H9 (cell line): Measurements from ENCODE around the gene POLR2H. TPM values are rescaled to one million over a fixed set of nuclear protein-coding genes. Genes with fewer than 3 reads are reported as not detected.

ENCODE experiments used
- DNase-seq: peaks from one replicate; pipeline ENCODE4 v3.0.0-alpha.2; 2017
- H2AFZ ChIP-seq: one replicate; pipeline ENCODE4 v1.6.1; 2013; ENCODE audit warnings: mild to moderate bottlenecking, low read length, control low read depth, moderate library complexity
- H2AK5ac ChIP-seq: 2 replicates; pipeline ENCODE4 v1.6.1; 2013; ENCODE audit warnings: low read length, control low read depth, mixed read lengths; ENCODE audit not compliant: insufficient read length
- H2BK120ac ChIP-seq: one replicate; pipeline ENCODE4 v1.6.1; 2013; ENCODE audit warnings: low read depth, mild to moderate bottlenecking, low read length, control low read depth, inconsistent platforms; ENCODE audit not compliant: poor library complexity, severe bottlenecking
- H2BK12ac ChIP-seq: 2 replicates; pipeline ENCODE4 v1.6.1; 2013; ENCODE audit warnings: low read length, control low read depth, mixed read lengths, low read depth; ENCODE audit not compliant: insufficient read length
- H2BK15ac ChIP-seq: 2 replicates; pipeline ENCODE4 v1.6.1; 2013; ENCODE audit warnings: low read depth, low read length, control low read depth
- H2BK20ac ChIP-seq: one replicate; pipeline ENCODE4 v1.6.1; 2013; ENCODE audit warnings: low read depth, mild to moderate bottlenecking, low read length, control low read depth, inconsistent platforms; ENCODE audit not compliant: poor library complexity, severe bottlenecking
- H2BK5ac ChIP-seq: 2 replicates; pipeline ENCODE4 v1.6.1; 2013; ENCODE audit warnings: low read length, control low read depth, mixed read lengths; ENCODE audit not compliant: insufficient read length
- H3K14ac ChIP-seq: 2 replicates; pipeline ENCODE4 v1.6.1; 2013; ENCODE audit warnings: low read length, control low read depth; ENCODE audit not compliant: insufficient read depth
- H3K18ac ChIP-seq: 2 replicates; pipeline ENCODE4 v1.6.1; 2013; ENCODE audit warnings: low read depth, mild to moderate bottlenecking, mixed read lengths, low read length, control low read depth; ENCODE audit not compliant: insufficient read length
- H3K23ac ChIP-seq: 2 replicates; pipeline ENCODE4 v1.6.1; 2013; ENCODE audit warnings: low read length, control low read depth, mixed read lengths, low read depth; ENCODE audit not compliant: insufficient read length
- H3K23me2 ChIP-seq: 2 replicates; pipeline ENCODE4 v1.6.1; 2013; ENCODE audit warnings: low read depth, mild to moderate bottlenecking, mixed read lengths, low read length, control low read depth; ENCODE audit not compliant: insufficient read length, poor library complexity, severe bottlenecking
- H3K27ac ChIP-seq: 2 replicates; pipeline ENCODE4 v1.5.1; 2013; ENCODE audit warnings: low read length, control low read depth, mixed read lengths, low read depth; ENCODE audit not compliant: insufficient read length
- H3K27me3 ChIP-seq: 2 replicates; pipeline ENCODE4 v1.6.1; 2013; ENCODE audit warnings: low read length, control low read depth, inconsistent platforms; ENCODE audit not compliant: insufficient read depth
- H3K4ac ChIP-seq: 2 replicates; pipeline ENCODE4 v1.6.1; 2013; ENCODE audit warnings: low read depth, mild to moderate bottlenecking, control low read depth, inconsistent platforms, low read length, moderate library complexity
- H3K4me1 ChIP-seq: 2 replicates; pipeline ENCODE4 v1.6.1; 2013; ENCODE audit warnings: low read length, control low read depth, inconsistent platforms; ENCODE audit not compliant: insufficient read depth
- H3K4me2 ChIP-seq: 2 replicates; pipeline ENCODE4 v1.6.1; 2013; ENCODE audit warnings: low read length, control low read depth, mixed read lengths; ENCODE audit not compliant: insufficient read length, insufficient read depth
- H3K56ac ChIP-seq: 2 replicates; pipeline ENCODE4 v1.6.1; 2013; ENCODE audit warnings: low read depth, mild to moderate bottlenecking, mixed read lengths, low read length, control low read depth; ENCODE audit not compliant: insufficient read length
- H3K79me1 ChIP-seq: 2 replicates; pipeline ENCODE4 v1.6.1; 2013; ENCODE audit warnings: low read depth, mild to moderate bottlenecking, moderate library complexity, low read length, control low read depth, inconsistent platforms; ENCODE audit not compliant: insufficient read depth, poor library complexity, severe bottlenecking
- H3K79me2 ChIP-seq: 2 replicates; pipeline ENCODE4 v1.6.1; 2013; ENCODE audit warnings: low read length, control low read depth, inconsistent platforms; ENCODE audit not compliant: insufficient read depth
- H3K9ac ChIP-seq: 2 replicates; pipeline ENCODE4 v1.6.1; 2013; ENCODE audit warnings: low read length, control low read depth, mixed read lengths; ENCODE audit not compliant: insufficient read length; ENCODE audit errors: extremely low read depth
- H3K9me3 ChIP-seq: one replicate; pipeline ENCODE4 v1.6.1; 2013; ENCODE audit warnings: low read depth, low read length, inconsistent platforms; ENCODE audit not compliant: control insufficient read depth
- H3T11ph ChIP-seq: one replicate; pipeline ENCODE4 v1.6.1; 2013; ENCODE audit warnings: mild to moderate bottlenecking, low read length, control low read depth, inconsistent platforms
- H4K20me1 ChIP-seq: one replicate; pipeline ENCODE4 v1.6.1; 2013; ENCODE audit not compliant: control insufficient read depth, insufficient read length, insufficient read depth
- H4K5ac ChIP-seq: 2 replicates; pipeline ENCODE4 v1.6.1; 2013; ENCODE audit warnings: low read depth, mild to moderate bottlenecking, mixed read lengths, low read length, control low read depth; ENCODE audit not compliant: insufficient read length
- H4K8ac ChIP-seq: replicated peaks from 2 replicates; pipeline ENCODE4 v1.6.1; 2013; ENCODE audit warnings: low read length, control low read depth, mixed read lengths, low read depth; ENCODE audit not compliant: insufficient read length
- H4K91ac ChIP-seq: 2 replicates; pipeline ENCODE4 v1.6.1; 2013; ENCODE audit warnings: low read depth, mild to moderate bottlenecking, moderate library complexity, mixed read lengths, low read length, control low read depth; ENCODE audit not compliant: insufficient read length
- H3K27ac Mint-ChIP-seq, 3 experiments: 2 replicates in 2 of 3; 3 replicates in 1 of 3; pipeline ENCODE4 v1.8.0; 2020 to 2021; ENCODE audit warnings: mixed read lengths in 3 of 3, mild to moderate bottlenecking in 1 of 3, moderate library complexity in 1 of 3
- H3K27me3 Mint-ChIP-seq: 2 replicates; pipeline ENCODE4 v1.8.0; 2021; ENCODE audit warnings: low read depth, mild to moderate bottlenecking, moderate library complexity, mixed read lengths
- H3K36me3 Mint-ChIP-seq, 3 experiments: 2 replicates in 2 of 3; 3 replicates in 1 of 3; pipeline ENCODE4 v1.8.0; 2020 to 2021; ENCODE audit warnings: low read depth in 3 of 3, mixed read lengths in 3 of 3; ENCODE audit not compliant: insufficient read depth in 1 of 3
- H3K4me1 Mint-ChIP-seq, 2 experiments: 2 replicates each; pipeline ENCODE4 v1.8.0; 2020; ENCODE audit warnings: mixed read lengths in 2 of 2
- H3K4me3 Mint-ChIP-seq, 2 experiments: 2 replicates in 1 of 2; 3 replicates in 1 of 2; pipeline ENCODE4 v1.8.0; 2020 to 2021; ENCODE audit warnings: mild to moderate bottlenecking in 2 of 2, mixed read lengths in 2 of 2, moderate library complexity in 1 of 2
- H3K9me3 Mint-ChIP-seq, 2 experiments: 2 replicates in 1 of 2; 3 replicates in 1 of 2; pipeline ENCODE4 v1.8.0; 2020; ENCODE audit warnings: mild to moderate bottlenecking in 2 of 2, mixed read lengths in 2 of 2, moderate library complexity in 1 of 2
- WGBS: extraction: QIAGEN DNeasy Blood & Tissue Kit; methylation state at CpG from one replicate; pipeline ENCODE4 v1.1.7; 2013; ENCODE audit warnings: missing lambda C conversion rate, low lambda C conversion rate, mixed read lengths; ENCODE audit not compliant: insufficient read length; ENCODE audit errors: extremely low coverage; 5-methylcytosine and 5-hydroxymethylcytosine counted together
- total RNA-seq: library from RNA; stranded (reverse); gene quantifications from 2 replicates; pipeline ENCODE4 v1.2.1, GENCODE V29; 2021
- TF ChIP-seq, protein P1 (sequence below): fragments of 200-600 bp; sonication (generic); conservative IDR thresholded peaks from 3 replicates; pipeline ENCODE4 v1.8.0; 2021; ENCODE audit warnings: antibody characterized with exemption, mild to moderate bottlenecking

POLR2H gene
- total RNA-seq, 1 experiment from 2014 or later, result 115 TPM

DNA sequence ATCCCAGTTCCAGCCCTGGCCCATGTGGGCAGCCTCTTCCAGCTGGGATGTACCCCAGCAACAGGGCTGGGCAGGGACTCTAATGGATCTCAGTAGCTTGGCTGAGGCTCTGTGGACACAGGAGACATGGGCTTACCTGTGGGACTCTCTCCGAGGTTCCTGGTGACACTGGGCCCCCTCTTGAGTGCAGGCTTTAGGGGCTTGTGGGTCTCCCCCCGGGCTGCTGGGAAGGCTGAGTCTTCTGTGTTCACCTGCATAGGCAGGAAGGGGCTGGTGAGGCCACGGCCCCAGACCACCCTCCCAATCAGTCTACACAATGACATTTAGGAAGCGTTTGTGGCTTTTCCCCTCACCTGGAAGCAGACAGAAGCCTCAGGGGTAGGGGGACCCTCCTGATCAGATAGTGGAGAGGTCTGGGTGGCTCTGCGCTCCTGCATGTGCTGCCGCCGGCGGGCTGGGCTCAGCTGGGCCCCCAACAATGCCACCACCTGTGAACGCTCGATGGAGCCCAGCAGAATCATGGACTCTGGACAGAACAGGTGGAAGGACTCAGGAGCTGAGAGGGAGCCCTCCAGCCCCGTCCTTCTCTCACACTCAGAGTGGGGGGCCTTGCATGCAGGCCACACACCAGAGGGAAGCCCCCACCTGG lies 8.5 kb upstream of the POLR2H start:
- Histone ChIP-seq H3K27me3 (no peaks in the 10 kb centered on the region), H3K9ac (no peak overlapping the region), H4K91ac (no peak overlapping the region), H3K4ac (no peak overlapping the region), H3K14ac (no peak overlapping the region), H3K9me3 (no peaks in the 10 kb centered on the region), H2BK12ac (no peak overlapping the region), H3K23me2 (no peaks in the 10 kb centered on the region), H4K5ac (no peak overlapping the region), H4K20me1 (no peaks in the 10 kb centered on the region), H2BK20ac (no peak overlapping the region), H3K18ac (no peak overlapping the region), H4K8ac (no peak overlapping the region), H3K4me1 (no peaks in the 10 kb centered on the region), H3T11ph (no peak overlapping the region), H2BK120ac (no peak overlapping the region), H3K23ac (no peak overlapping the region), H3K27ac (no peak overlapping the region), H3K79me2 (no peaks in the 10 kb centered on the region), H3K79me1 (no peaks in the 10 kb centered on the region), H2AFZ (no peak overlapping the region), H2AK5ac (no peak overlapping the region), H3K56ac (no peak overlapping the region), H3K4me2 (no peak overlapping the region), H2BK15ac (no peak overlapping the region), H2BK5ac (no peak overlapping the region)
- Mint-ChIP-seq H3K4me1 (peaks cover 7 to 16% of the 10 kb centered on the region in 2 experiments), H3K27me3 (no peaks in the 10 kb centered on the region; the same call in 1 of the 2 replicates), H3K27ac (no peak overlapping the region), H3K36me3 (peaks cover 18 to 52% (median 47%) of the 10 kb centered on the region in 3 experiments; a peak in 6 of 7 replicates), H3K4me3 (no peak overlapping the region; a peak in 1 of 5 replicates), H3K9me3 (no peaks in the 10 kb centered on the region; a peak in 1 of 5 replicates)
- TF ChIP-seq, protein P1, sequence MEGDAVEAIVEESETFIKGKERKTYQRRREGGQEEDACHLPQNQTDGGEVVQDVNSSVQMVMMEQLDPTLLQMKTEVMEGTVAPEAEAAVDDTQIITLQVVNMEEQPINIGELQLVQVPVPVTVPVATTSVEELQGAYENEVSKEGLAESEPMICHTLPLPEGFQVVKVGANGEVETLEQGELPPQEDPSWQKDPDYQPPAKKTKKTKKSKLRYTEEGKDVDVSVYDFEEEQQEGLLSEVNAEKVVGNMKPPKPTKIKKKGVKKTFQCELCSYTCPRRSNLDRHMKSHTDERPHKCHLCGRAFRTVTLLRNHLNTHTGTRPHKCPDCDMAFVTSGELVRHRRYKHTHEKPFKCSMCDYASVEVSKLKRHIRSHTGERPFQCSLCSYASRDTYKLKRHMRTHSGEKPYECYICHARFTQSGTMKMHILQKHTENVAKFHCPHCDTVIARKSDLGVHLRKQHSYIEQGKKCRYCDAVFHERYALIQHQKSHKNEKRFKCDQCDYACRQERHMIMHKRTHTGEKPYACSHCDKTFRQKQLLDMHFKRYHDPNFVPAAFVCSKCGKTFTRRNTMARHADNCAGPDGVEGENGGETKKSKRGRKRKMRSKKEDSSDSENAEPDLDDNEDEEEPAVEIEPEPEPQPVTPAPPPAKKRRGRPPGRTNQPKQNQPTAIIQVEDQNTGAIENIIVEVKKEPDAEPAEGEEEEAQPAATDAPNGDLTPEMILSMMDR, result no peak
- no CpG with 5 or more reads among the region's 11 CpGs for WGBS
- DNase-seq, result no peak
